GM12864 (cell line): Measurements from ENCODE around the gene LEF1.
A peak's percentile ranks its signal among the peaks of the same experiment; 100 is the strongest.

Experiments
- DNase-seq: peaks from one replicate; pipeline ENCODE4 v3.0.0-alpha.2; 2011; ENCODE audit warnings: low read depth
- H3K4me3 ChIP-seq: 2 replicates; pipeline ENCODE4 v1.5.1; 2011; ENCODE audit warnings: mild to moderate bottlenecking, low read depth, low read length, control low read depth
- CTCF ChIP-seq: IDR thresholded peaks from 2 replicates; pipeline ENCODE4 v1.5.1; 2011; ENCODE audit warnings: low read depth, mild to moderate bottlenecking, moderate library complexity, low read length, control low read depth, inconsistent platforms; ENCODE audit errors: missing control alignments

The LEF1 gene

GRCh38 chr4:108168671-108169523, at the start of gene LEF1:
Gene LEF1 (minus strand): TSS chr4:108168932. CDS start chr4:108167767, 1,165 bp downstream.
- peak within 1 kb of the TSS; percentile 53 for H3K4me3 ChIP-seq
- no peak for TF ChIP-seq CTCF
- no peak for DNase-seq

GRCh38 chr4:108216510-108216909, 47.8 kb upstream of the LEF1 start:
- no peak for DNase-seq
- H3K4me3 ChIP-seq, result no peak overlapping the region
- no peak for TF ChIP-seq CTCF

GRCh38 chr4:108215055-108215454, 46.3 kb upstream of the LEF1 start:
- no peak for TF ChIP-seq CTCF
- no peak overlapping the region for H3K4me3 ChIP-seq
- no peak for DNase-seq

- no peak overlapping the region for H3K4me3 ChIP-seq
- DNase-seq, result no peak
- TF ChIP-seq CTCF, result no peak
Observed at GRCh38 chr4:108213723-108214122, 45.0 kb upstream of the LEF1 start.

- no peak for TF ChIP-seq CTCF
- DNase-seq, result no peak
- H3K4me3 ChIP-seq, result no peak overlapping the region
Observed at GRCh38 chr4:108213308-108213707, 44.6 kb upstream of the LEF1 start.

GRCh38 chr4:108210989-108211835, 42.5 kb upstream of the LEF1 start:
- no peak overlapping the region for H3K4me3 ChIP-seq
- no peak for TF ChIP-seq CTCF
- DNase-seq, result no peak

GRCh38 chr4:108209489-108209888, 40.8 kb upstream of the LEF1 start:
- no peak for TF ChIP-seq CTCF
- DNase-seq, result no peak
- no peak overlapping the region for H3K4me3 ChIP-seq
